AG10803 (cell line): ENCODE measurements around the gene DLG2.
A peak's percentile ranks its signal among the peaks of the same experiment; 100 is the strongest.

Source experiments
- DNase-seq: peaks from one replicate; pipeline ENCODE4 v3.0.0; 2010; ENCODE audit warnings: low read depth
- H3K4me3 ChIP-seq: 2 replicates; pipeline ENCODE4 v1.5.1; 2011; ENCODE audit warnings: mild to moderate bottlenecking, low read length, control low read depth
- CTCF ChIP-seq: conservative IDR thresholded peaks from 2 replicates; pipeline ENCODE4 v1.5.1; 2011; ENCODE audit warnings: mild to moderate bottlenecking, low read length, control low read depth, inconsistent platforms

Gene DLG2

GRCh38 chr11:84673753-84674152 lies 953.4 kb downstream of the DLG2 start:
- DNase-seq: peak; percentile 4
- no peak for TF ChIP-seq CTCF
- H3K4me3 ChIP-seq: no peak overlapping the region

- DNase-seq: no peak
- TF ChIP-seq CTCF: no peak
- no peak overlapping the region for H3K4me3 ChIP-seq
Observed at GRCh38 chr11:84671325-84671999, 955.7 kb downstream of the DLG2 start.

- no peak for TF ChIP-seq CTCF
- no peak overlapping the region for H3K4me3 ChIP-seq
- no peak for DNase-seq
Observed at GRCh38 chr11:84663731-84664130, 963.4 kb downstream of the DLG2 start.

GRCh38 chr11:84660257-84660977 lies 966.7 kb downstream of the DLG2 start:
- DNase-seq: no peak
- no peak overlapping the region for H3K4me3 ChIP-seq
- TF ChIP-seq CTCF: no peak

GRCh38 chr11:84655712-84656111 lies 971.4 kb downstream of the DLG2 start:
- H3K4me3 ChIP-seq: no peak overlapping the region
- TF ChIP-seq CTCF: no peak
- no peak for DNase-seq

GRCh38 chr11:84648471-84648870 lies 978.7 kb downstream of the DLG2 start:
- no peak for DNase-seq
- no peak for TF ChIP-seq CTCF
- no peak overlapping the region for H3K4me3 ChIP-seq

- TF ChIP-seq CTCF: no peak
- no peak overlapping the region for H3K4me3 ChIP-seq
- no peak for DNase-seq
Observed at GRCh38 chr11:84645988-84646694, 981.0 kb downstream of the DLG2 start.
